NCI-H2107 (cell line): Measurements from ENCODE around the gene LAMC3.

ENCODE experiments used
- DNase-seq: peaks from one replicate; lab custom pipeline; 2025; lab: John Stamatoyannopoulos, UW

Gene LAMC3

DNA sequence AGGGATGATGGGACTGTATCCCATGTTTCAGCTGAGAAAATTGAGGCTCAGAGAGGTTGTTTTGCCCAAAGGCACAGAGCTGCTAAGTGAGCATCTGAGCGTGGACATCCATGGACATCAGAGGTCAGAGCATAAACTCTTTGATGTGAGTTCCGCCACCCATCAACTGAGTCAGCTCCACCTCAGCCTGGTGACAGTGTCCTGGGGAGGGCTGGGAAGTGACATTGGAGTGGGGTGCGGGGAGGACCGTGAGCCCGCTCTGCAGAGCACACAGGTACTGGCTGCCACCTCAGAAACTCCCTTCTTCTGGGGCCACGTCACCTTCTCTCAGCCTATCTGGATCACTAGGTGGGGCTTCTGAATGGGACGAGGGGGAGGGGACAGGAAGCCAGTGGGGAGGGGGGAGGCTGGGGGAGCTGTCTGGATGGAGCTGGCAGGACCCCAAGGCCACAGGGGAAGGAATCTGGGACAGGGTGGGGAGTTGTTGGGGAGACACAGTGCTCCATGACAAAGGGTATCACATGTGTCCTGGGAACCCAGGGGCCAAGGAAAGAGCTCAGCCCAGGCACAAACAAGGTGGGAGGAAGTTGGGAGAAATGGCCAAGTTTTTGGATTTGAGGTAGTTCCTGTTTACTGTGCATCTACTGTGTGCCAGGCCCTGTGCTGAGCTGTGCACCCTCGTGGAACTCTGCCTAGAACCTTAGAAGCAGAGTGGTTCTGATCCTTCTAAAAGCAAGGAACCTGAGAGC is 2.5 kb downstream of the LAMC3 start:
- DNase-seq = no peak

- no peak for DNase-seq
Observed at GRCh38 chr9:131012023-131012334, 3.0 kb downstream of the LAMC3 start.

DNA sequence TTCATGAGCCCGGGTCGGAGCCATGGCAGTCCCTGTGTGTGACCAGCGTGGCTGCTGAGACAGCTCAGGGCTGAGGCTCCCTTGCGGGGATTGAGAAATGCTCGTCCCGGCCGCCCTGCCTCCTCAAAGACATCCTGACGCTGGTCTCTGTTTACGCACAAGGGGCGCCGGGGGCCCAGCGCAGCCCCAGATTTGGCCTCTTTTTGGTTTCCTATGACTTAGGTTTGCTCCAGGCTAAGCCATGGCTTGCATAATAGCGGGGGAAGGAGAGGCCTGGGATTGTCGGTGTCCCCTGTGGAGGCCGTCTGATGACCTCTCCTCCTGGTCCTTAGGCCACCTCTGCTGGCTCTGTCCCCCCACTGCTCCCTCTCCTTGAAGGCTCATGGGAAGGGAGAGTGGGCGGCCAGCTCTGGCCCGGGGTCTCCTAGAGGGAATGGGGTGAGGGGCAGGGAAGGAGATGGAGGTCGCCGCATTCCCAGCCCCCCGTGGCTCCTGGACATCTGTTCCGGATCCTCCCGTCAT is 3.5 kb downstream of the LAMC3 start:
- DNase-seq = no peak

DNA sequence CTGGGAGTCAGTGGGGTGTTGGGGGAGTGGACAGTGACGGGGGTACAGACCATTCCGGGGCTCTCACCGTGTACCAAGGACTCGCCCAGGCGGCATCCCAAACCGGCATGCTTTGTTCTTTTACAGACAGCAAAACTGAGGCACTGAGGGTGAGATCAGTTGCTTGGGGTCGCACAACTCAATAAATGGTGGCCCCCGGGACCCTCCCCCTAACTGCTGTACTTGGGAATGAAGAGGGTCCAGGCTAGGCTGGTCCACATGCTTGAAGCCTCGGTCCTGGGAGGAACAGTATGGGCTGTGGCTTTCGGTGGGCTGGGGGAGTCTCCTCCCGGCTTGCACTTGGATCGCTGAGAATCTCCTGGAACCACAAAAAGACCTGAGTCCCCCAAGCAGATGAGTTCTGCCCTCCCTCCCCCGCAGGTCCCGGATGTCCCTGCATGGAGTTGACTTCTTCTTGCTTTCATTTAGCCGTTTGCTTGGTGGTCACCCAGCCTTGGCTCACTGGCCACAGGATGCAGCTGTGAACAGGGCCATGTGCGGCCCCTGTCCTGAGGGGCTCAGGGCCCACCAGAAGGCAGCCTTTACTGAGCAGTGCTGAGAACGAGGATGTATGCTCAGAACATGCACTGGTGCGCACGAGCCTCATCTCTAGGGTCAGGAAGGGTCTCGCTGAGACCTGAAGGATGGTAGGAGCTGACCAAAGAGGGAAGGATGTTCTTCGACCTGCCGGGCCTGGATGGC is 4.2 kb downstream of the LAMC3 start:
- DNase-seq = no peak

- DNase-seq = no peak
Observed at GRCh38 chr9:131013771-131014676, 5.0 kb downstream of the LAMC3 start.

GRCh38 chr9:131015112-131015511 is 6.1 kb downstream of the LAMC3 start:
- no peak for DNase-seq

DNA sequence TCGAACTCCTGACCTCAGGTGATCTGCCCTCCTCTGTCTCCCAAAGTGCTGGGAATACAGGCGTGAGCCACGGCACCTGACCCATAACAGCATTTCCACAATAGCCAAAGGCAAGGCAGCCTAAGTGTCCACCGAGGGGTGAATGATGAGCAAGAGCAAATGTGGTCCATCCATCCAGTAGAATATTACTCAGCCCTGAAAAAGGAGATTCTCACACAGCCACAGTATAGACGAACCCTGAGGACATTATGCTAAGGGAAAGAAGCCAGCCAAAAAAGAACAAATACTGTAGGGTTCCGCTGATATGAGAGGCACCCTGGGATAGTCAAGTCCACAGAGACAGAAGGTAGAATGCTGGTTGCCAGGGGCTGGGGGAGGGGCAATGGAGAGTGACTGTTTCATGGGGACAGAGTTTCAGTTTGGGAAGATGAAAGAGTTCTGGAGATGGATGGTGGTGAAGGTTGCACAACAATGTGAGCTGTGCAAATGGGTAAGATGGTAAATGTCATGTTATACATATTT is 7.0 kb downstream of the LAMC3 start:
- DNase-seq = no peak

GRCh38 chr9:131017067-131017466 is 8.1 kb downstream of the LAMC3 start:
- DNase-seq = no peak

DNA sequence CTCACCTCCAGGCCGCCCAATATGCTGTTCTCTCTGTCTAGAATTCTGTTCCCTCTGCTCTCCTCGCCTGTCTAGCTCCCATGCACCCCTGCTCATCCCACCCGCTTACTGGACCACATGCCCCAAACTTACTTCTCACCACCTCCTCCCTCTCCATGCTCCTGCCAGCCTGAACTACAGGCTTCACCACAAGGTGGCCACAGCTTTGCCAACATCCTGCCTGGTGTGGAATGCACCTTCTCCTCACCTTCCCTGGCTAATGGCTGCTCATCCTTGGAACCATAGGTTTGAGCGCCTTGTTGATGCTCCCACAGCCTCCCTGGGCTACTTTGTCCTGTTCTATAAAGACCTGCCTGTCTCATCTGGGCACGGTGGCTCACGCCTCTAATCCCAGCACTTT is 9.6 kb downstream of the LAMC3 start:
- no peak for DNase-seq

DNA sequence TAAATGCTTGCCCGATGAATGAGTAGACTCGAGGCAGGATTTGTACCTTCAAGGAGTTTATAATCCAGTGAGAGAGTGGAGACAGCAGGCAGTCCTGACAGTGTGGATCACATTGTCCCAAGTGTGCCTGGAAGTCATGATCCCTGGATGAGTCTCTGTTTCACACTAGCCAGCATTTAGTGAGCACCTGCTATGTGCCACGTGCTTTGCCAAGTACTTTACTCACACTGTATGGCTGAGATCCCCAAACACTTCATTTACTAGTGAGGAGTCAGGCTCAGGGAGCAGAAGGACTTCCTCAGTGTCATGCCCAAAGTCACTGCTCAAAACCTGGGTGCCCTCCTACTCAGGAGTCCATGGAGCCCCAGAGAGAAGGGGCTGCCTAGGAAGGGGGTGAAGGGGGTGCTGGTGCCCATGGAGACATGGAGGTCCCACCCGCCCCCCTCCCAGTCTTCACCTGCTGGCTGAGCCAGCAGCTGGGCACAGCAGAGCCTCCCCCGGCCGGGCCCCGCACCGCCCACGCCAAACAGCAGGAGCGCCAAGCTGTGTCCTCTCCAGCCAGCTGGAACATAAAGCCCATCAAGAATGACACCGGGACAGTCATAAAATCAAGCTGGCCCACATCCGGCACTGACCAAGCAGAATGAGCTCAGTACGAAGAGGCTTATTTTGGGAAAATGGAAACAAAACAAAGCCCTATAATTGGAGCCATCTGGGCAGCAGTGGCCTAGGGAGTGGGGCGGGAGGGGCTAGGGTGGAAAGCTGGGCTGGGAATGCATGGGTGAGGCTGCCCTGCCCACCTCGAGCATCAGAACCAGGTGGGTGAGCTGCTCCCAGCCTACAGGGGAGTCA is 10.6 kb downstream of the LAMC3 start:
- no peak for DNase-seq

DNA sequence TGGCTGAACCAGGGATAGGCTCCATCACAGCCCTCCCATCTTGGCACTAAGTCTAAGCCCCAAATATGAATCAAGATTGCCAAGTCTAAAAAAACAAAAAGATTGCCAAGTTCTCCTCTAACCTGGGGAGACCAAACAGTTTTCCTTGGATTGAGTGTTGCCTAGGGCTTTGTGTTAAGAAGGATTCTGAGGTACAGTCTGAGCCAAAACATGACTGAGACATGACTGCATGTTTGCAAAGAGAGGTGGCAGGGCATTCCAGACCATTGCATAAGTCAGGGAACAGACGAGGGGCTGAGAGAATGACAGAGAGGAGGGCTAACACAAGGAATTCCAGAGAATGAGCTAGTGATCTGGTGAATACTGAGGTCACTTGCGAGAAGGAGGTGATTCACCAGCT is 11.4 kb downstream of the LAMC3 start:
- DNase-seq = no peak

DNA sequence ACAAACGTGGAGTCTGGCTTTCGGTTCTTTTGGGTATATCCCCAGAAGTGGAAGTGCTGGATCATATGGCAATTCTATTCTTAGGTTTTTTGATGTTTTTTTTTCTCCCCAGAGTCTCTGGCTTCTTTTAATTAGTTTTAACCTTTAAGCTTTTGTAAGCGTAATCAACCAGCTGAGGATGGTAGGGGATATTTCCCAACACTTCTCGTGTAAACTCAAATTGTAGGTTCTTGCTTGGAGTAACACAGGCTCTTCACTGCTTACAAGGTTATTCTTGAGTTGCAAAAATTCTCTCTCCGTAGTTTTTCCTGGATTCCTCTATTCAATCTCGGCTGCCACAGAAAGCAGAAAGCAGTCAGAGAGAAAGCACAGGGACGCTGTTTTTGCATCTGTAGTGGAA is 11.9 kb downstream of the LAMC3 start:
- DNase-seq = no peak

- DNase-seq = no peak
Observed at GRCh38 chr9:131021785-131022184, 12.8 kb downstream of the LAMC3 start.

GRCh38 chr9:131024978-131025868 is 16.2 kb downstream of the LAMC3 start:
- DNase-seq = no peak

- no peak for DNase-seq
Observed at GRCh38 chr9:131025953-131026858, 17.2 kb downstream of the LAMC3 start.

DNA sequence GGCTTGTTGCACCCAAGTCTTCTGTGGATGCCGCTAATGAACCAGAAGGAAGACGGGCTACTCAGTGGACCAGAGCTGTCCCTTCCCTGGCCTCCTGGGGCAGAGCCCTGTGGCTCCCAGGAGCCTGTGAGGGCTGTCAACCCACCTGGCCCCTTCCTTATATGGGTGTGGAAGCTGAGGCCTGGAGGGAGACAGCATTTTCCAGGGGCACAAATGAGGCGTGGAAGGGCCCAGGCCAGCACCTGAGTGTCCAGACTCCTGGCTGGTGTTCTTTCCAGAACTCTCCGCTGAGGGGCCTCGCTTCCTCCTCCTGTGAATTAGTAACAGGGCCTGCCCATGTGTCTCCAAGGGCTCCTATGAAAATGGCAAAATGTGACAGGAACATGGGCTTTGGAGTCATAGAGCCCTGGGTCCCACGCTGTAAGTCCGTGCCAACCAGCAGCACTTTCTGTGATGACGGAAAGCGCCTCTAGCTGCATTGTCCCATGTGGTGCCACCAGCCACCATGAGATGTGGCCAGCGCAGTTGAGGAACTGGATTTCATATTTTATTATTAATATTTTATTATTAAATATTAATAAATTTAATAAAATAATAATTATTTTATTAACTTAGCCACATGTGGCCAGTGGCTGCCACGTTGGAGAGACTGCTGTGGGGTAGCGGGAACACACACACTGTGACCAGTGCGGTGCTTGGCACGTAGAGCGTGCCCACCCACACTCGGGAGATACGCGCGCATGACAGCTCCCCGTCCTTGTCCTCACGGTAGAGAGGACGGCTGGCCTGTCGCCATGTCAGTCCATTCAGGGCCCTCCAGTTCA is 18.3 kb downstream of the LAMC3 start:
- no peak for DNase-seq

DNA sequence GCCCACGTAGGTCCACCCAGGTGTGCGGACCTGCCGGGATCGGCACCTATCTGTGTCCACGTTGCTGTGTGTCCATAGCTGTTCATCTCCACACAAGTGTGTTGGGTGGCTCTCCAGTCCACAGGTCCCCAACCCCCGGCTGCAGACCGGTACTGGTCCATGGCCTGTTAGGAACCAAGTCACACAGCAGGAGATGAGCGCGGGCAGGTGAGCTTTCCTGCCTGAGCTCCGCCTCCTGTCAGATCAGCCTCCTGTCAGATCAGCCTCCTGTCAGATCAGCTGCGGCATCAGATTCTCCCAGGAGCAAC is 18.9 kb downstream of the LAMC3 start:
- no peak for DNase-seq

GRCh38 chr9:131028221-131028884 is 19.4 kb downstream of the LAMC3 start:
- DNase-seq = no peak
